ENCODE results near the gene HSPA12A.

The HSPA12A gene

DNA sequence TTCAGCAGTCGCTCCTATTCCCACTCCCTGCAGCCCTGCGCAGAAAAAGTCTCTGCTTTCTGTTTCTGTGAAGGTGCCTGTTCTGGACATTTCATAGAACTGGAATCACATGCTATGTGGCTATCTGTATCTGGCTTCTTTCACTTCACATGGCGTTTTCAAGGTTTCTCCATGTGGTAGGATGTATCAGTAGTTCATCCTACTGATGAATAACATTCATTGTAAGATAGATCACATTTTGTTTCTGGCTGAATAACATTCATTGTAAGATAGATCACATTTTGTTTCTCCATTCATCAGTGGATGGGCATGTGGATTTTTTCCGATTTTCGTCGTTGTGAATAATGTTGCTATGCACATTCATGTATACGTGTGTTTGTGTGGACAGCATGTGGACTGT, 44.5 kb downstream of the HSPA12A start:
- Histone ChIP-seq H3K9ac (ENCODE audit: low read length) (no peak overlapping the region), H3K4me3 (ENCODE audit: low read length) (no peak overlapping the region), H3K4me1 (ENCODE audit: control insufficient read depth, insufficient read depth, low read length) (no peaks in the 10 kb centered on the region), H3K9me3 (ENCODE audit: control insufficient read depth, low read length) (no peaks in the 10 kb centered on the region), H3K27me3 (replicated peaks; ENCODE audit: control insufficient read depth, insufficient read depth, low read length) (no peaks in the 10 kb centered on the region), H3K36me3 (ENCODE audit: control insufficient read depth, insufficient read depth, low read length, severe bottlenecking) (peaks cover 38% of the 10 kb centered on the region)
- no peak for DNase-seq (ENCODE audit: low read depth)

GRCh38 chr10:116696919-116697318, 45.4 kb downstream of the HSPA12A start:
- Histone ChIP-seq H3K9ac (ENCODE audit: low read length) (no peak overlapping the region), H3K4me1 (ENCODE audit: control insufficient read depth, insufficient read depth, low read length) (peaks cover 5% of the 10 kb centered on the region), H3K4me3 (ENCODE audit: low read length) (no peak overlapping the region), H3K36me3 (ENCODE audit: control insufficient read depth, insufficient read depth, low read length, severe bottlenecking) (peaks cover 36% of the 10 kb centered on the region), H3K27me3 (replicated peaks; ENCODE audit: control insufficient read depth, insufficient read depth, low read length) (no peaks in the 10 kb centered on the region), H3K9me3 (ENCODE audit: control insufficient read depth, low read length) (no peaks in the 10 kb centered on the region)
- DNase-seq (ENCODE audit: low read depth), result no peak

GRCh38 chr10:116694927-116695268, 47.5 kb downstream of the HSPA12A start:
- DNase-seq (ENCODE audit: low read depth), result no peak
- Histone ChIP-seq H3K27me3 (replicated peaks; ENCODE audit: control insufficient read depth, insufficient read depth, low read length) (no peaks in the 10 kb centered on the region), H3K36me3 (ENCODE audit: control insufficient read depth, insufficient read depth, low read length, severe bottlenecking) (peaks cover 35% of the 10 kb centered on the region), H3K9me3 (ENCODE audit: control insufficient read depth, low read length) (no peaks in the 10 kb centered on the region), H3K9ac (ENCODE audit: low read length) (no peak overlapping the region), H3K4me1 (ENCODE audit: control insufficient read depth, insufficient read depth, low read length) (peaks cover 14% of the 10 kb centered on the region), H3K4me3 (ENCODE audit: low read length) (no peak overlapping the region)

DNA sequence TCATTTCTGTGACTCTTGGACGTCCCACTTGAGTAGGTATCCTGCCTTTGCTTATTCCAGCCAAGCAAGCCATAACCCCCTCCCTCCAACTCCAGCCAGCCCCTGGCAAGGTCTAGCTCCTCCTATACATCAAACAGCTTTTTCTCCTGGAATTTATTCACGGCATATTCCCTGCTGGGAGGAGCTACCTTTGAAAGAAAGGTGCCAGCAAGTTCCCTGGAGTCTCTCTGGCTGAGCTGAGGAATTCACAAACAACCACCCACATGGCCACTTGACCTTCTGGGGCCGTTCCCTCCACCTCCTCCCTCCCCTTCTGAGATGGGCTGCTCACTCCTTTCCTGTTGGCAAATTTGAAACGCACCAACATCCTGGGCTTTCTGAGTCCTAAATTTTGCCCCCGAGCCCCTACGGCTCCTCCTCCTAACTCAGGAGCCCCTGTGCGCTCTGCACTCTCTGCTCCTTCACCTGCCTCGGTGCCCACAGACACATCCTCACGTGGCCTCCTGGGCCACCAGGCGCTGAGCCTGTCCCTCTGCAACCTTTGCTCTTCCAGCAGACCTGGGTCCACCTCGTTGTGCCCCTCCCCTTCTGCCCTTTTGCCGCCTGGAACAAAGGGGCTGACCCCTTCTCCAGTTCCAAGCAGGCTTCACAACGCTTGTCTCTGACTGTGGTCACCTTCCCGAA, 48.0 kb downstream of the HSPA12A start:
- Histone ChIP-seq H3K27me3 (replicated peaks; ENCODE audit: control insufficient read depth, insufficient read depth, low read length) (no peaks in the 10 kb centered on the region), H3K4me1 (ENCODE audit: control insufficient read depth, insufficient read depth, low read length) (peaks cover 15% of the 10 kb centered on the region), H3K9me3 (ENCODE audit: control insufficient read depth, low read length) (no peaks in the 10 kb centered on the region), H3K9ac (ENCODE audit: low read length) (no peak overlapping the region), H3K4me3 (ENCODE audit: low read length) (no peak overlapping the region), H3K36me3 (ENCODE audit: control insufficient read depth, insufficient read depth, low read length, severe bottlenecking) (peaks cover 35% of the 10 kb centered on the region)
- DNase-seq (ENCODE audit: low read depth), result no peak

GRCh38 chr10:116692225-116692624, 50.1 kb downstream of the HSPA12A start:
- Histone ChIP-seq H3K9ac (ENCODE audit: low read length) (no peak overlapping the region), H3K36me3 (ENCODE audit: control insufficient read depth, insufficient read depth, low read length, severe bottlenecking) (peaks cover 17% of the 10 kb centered on the region)
- no peak for DNase-seq (ENCODE audit: low read depth)

DNA sequence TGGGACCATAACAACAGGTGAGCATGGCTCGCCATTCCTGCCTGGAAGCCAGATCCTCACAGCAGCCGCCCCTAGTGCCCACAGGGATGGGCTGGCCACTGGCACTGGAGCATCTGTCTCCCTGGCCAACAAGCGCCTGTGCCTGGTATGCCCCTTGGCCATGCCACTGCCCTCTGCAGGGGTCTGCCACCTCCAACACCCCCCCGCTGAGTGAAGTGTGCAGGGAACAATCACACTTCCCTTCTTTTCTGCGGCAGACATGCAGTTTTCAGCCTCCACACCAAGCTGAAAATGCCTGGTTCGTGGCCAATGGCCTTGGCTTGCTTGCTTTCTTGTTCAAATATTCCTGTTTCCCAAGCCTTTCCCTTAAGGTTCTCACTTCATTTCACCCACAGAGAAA, 50.7 kb downstream of the HSPA12A start:
- H3K27me3 ChIP-seq (replicated peaks; ENCODE audit: control insufficient read depth, insufficient read depth, low read length), result no peaks in the 10 kb centered on the region
- H3K4me3 ChIP-seq (ENCODE audit: low read length), result no peak overlapping the region
- peaks cover 31% of the 10 kb centered on the region for H3K4me1 ChIP-seq (ENCODE audit: control insufficient read depth, insufficient read depth, low read length)
- no peak for DNase-seq (ENCODE audit: low read depth)
- peaks cover 12% of the 10 kb centered on the region for H3K36me3 ChIP-seq (ENCODE audit: control insufficient read depth, insufficient read depth, low read length, severe bottlenecking)
- no peaks in the 10 kb centered on the region for H3K9me3 ChIP-seq (ENCODE audit: control insufficient read depth, low read length)
- no peak overlapping the region for H3K9ac ChIP-seq (ENCODE audit: low read length)

More at GRCh38 chr10:116692225-116692624, 50.1 kb downstream of the HSPA12A start:
- Histone ChIP-seq H3K4me3 (ENCODE audit: low read length) (no peak overlapping the region), H3K9me3 (ENCODE audit: control insufficient read depth, low read length) (no peaks in the 10 kb centered on the region), H3K27me3 (replicated peaks; ENCODE audit: control insufficient read depth, insufficient read depth, low read length) (no peaks in the 10 kb centered on the region), H3K4me1 (ENCODE audit: control insufficient read depth, insufficient read depth, low read length) (peaks cover 31% of the 10 kb centered on the region)

GRCh38 chr10:116690356-116691322, 51.7 kb downstream of the HSPA12A start:
- Histone ChIP-seq H3K36me3 (ENCODE audit: control insufficient read depth, insufficient read depth, low read length, severe bottlenecking) (peaks cover 9% of the 10 kb centered on the region), H3K9me3 (ENCODE audit: control insufficient read depth, low read length) (no peaks in the 10 kb centered on the region), H3K27me3 (replicated peaks; ENCODE audit: control insufficient read depth, insufficient read depth, low read length) (no peaks in the 10 kb centered on the region), H3K9ac (ENCODE audit: low read length) (no peak overlapping the region), H3K4me3 (ENCODE audit: low read length) (no peak overlapping the region), H3K4me1 (ENCODE audit: control insufficient read depth, insufficient read depth, low read length) (peaks cover 31% of the 10 kb centered on the region)
- peak; percentile 18 for DNase-seq (ENCODE audit: low read depth)

GRCh38 chr10:116689744-116690143, 52.6 kb downstream of the HSPA12A start:
- Histone ChIP-seq H3K4me1 (ENCODE audit: control insufficient read depth, insufficient read depth, low read length) (peaks cover 31% of the 10 kb centered on the region), H3K36me3 (ENCODE audit: control insufficient read depth, insufficient read depth, low read length, severe bottlenecking) (peaks cover 9% of the 10 kb centered on the region), H3K9me3 (ENCODE audit: control insufficient read depth, low read length) (no peaks in the 10 kb centered on the region), H3K9ac (ENCODE audit: low read length) (no peak overlapping the region), H3K4me3 (ENCODE audit: low read length) (no peak overlapping the region), H3K27me3 (replicated peaks; ENCODE audit: control insufficient read depth, insufficient read depth, low read length) (no peaks in the 10 kb centered on the region)
- DNase-seq (ENCODE audit: low read depth), result no peak

DNA sequence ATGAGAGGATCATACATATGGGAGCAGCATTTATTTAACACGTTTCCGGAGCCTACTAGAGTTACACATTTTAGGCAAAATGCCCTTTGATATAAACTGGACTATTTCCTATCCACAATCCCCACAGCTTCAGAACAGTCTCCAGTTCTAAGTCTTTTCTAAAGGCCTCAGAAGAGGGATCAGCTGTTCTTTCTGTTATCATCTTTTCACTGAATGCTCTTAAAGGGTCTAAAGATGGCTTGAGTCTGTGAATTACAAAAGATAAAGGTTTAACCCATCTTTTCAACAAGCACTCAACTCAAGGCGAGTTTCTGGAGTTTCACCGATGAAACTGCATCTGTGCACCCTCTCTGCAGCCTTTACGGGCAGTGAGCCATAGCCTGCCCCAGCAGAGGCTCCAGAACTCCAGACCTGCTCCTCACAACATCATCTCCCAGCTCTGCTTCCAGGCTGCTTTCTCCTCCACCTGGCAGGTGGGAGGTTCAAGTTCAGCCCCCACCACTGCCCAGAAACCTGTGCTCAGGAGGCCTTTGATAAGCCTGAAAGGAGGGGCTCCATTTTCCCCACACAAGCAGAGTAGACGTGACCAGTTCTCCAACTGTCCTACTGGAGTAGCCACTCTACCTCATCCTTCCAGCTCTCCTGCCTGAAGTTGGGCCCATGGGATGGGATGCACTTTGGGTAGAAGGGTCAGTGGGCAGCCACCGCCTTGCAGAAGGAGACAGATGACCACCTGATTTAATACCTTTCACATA, 53.4 kb downstream of the HSPA12A start:
- Histone ChIP-seq H3K4me1 (ENCODE audit: control insufficient read depth, insufficient read depth, low read length) (peaks cover 31% of the 10 kb centered on the region), H3K9me3 (ENCODE audit: control insufficient read depth, low read length) (no peaks in the 10 kb centered on the region), H3K27me3 (replicated peaks; ENCODE audit: control insufficient read depth, insufficient read depth, low read length) (no peaks in the 10 kb centered on the region), H3K9ac (ENCODE audit: low read length) (peak overlapping the region; percentile 53), H3K36me3 (ENCODE audit: control insufficient read depth, insufficient read depth, low read length, severe bottlenecking) (peaks cover 13% of the 10 kb centered on the region), H3K4me3 (ENCODE audit: low read length) (peak overlapping the region; percentile 65)
- no peak for DNase-seq (ENCODE audit: low read depth)

DNA sequence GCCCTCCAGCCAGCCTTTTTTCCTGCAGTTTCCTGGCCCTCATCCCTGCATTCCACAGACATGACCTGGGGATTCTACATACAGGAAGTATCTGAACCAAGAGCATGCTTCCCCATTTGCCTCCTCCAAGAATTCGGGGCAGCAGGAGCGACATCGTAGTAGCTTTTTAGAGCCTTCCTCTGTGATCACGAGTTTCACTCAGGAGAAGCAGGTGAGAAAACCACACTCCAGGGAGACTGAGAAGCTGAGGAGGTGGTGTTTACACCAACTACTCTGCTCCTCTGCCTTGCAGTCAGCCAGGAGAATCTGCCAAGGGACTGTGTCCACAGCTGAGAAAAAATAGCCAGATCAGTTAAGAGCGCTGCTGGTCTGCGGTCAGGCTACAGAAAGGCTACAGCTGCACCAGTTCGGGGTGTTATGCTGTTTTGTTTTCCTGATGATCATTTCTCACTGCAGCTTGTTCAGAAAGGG, 54.1 kb downstream of the HSPA12A start:
- Histone ChIP-seq H3K9me3 (ENCODE audit: control insufficient read depth, low read length) (no peaks in the 10 kb centered on the region), H3K9ac (ENCODE audit: low read length) (peak overlapping the region; percentile 53), H3K4me1 (ENCODE audit: control insufficient read depth, insufficient read depth, low read length) (peaks cover 31% of the 10 kb centered on the region), H3K27me3 (replicated peaks; ENCODE audit: control insufficient read depth, insufficient read depth, low read length) (no peaks in the 10 kb centered on the region), H3K4me3 (ENCODE audit: low read length) (peak overlapping the region; percentile 65), H3K36me3 (ENCODE audit: control insufficient read depth, insufficient read depth, low read length, severe bottlenecking) (peaks cover 17% of the 10 kb centered on the region)
- no peak for DNase-seq (ENCODE audit: low read depth)

DNA sequence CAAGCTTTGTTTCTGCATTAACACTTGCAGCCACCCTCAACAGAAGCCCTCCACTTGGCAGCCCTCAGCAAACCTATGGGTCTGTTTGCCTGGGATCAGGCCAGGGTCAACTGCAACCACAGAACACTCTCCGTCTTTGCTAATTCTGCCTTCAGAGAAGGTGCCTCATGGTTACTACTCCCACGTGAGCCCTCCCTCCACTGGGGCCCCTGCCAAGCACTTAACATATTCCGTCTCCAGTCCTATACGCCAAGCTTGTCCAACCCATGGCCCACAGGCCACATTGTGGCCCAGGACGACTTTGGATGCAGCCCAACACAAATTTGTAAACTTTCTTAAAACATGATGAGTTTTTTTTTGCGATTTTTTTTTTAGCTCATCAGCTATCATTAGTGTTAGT, 54.7 kb downstream of the HSPA12A start:
- Histone ChIP-seq H3K4me1 (ENCODE audit: control insufficient read depth, insufficient read depth, low read length) (peaks cover 31% of the 10 kb centered on the region), H3K4me3 (ENCODE audit: low read length) (no peak overlapping the region), H3K36me3 (ENCODE audit: control insufficient read depth, insufficient read depth, low read length, severe bottlenecking) (peaks cover 13% of the 10 kb centered on the region), H3K9ac (ENCODE audit: low read length) (no peak overlapping the region), H3K27me3 (replicated peaks; ENCODE audit: control insufficient read depth, insufficient read depth, low read length) (no peaks in the 10 kb centered on the region), H3K9me3 (ENCODE audit: control insufficient read depth, low read length) (no peaks in the 10 kb centered on the region)
- DNase-seq (ENCODE audit: low read depth), result no peak
